Progenitor cell of endocrine pancreas (in vitro differentiated cells): ENCODE measurements around the gene CDKN2D. TPM values are rescaled to one million over a fixed set of nuclear protein-coding genes. Genes with fewer than 3 reads are reported as not detected.
A peak's percentile ranks its signal among the peaks of the same experiment; 100 is the strongest.
"Not testable (repeated sequence)": the region's sequence is repeated elsewhere in the genome, so short reads cannot be mapped to it uniquely, and the experiment has no call there.

ENCODE experiments used
- DNase-seq: peaks from one replicate; pipeline ENCODE4 v3.0.0; 2021; ENCODE audit warnings: low spot score; ENCODE audit not compliant: unreplicated experiment
- H3K27ac Mint-ChIP-seq: 2 replicates; pipeline ENCODE4 v1.8.0; 2021; ENCODE audit warnings: mild to moderate bottlenecking, moderate library complexity, mixed read lengths
- H3K27me3 Mint-ChIP-seq: 2 replicates; pipeline ENCODE4 v1.8.0; 2021; ENCODE audit warnings: mixed read lengths
- H3K36me3 Mint-ChIP-seq: 2 replicates; pipeline ENCODE4 v1.8.0; 2022; ENCODE audit warnings: mixed read lengths; ENCODE audit not compliant: insufficient read depth
- H3K4me1 Mint-ChIP-seq: 2 replicates; pipeline ENCODE4 v1.8.0; 2021; ENCODE audit warnings: low read depth, mixed read lengths
- H3K4me3 Mint-ChIP-seq: 2 replicates; pipeline ENCODE4 v1.8.0; 2021; ENCODE audit warnings: low read depth, mild to moderate bottlenecking, moderate library complexity, mixed read lengths
- H3K9me3 Mint-ChIP-seq: 2 replicates; pipeline ENCODE4 v1.8.0; 2021; ENCODE audit warnings: low read depth, mixed read lengths
- CTCF ChIP-seq: fragments of 200-600 bp; sonication (generic); IDR thresholded peaks from one replicate; pipeline ENCODE4 v1.5.0; 2021; ENCODE audit warnings: antibody characterized with exemption, mild to moderate bottlenecking; ENCODE audit not compliant: unreplicated experiment
- total RNA-seq: library from RNA; stranded (reverse); gene quantifications from 2 replicates; pipeline ENCODE4 v1.2.1, GENCODE V29; 2021

CDKN2D gene
- total RNA-seq, 1 donor from 2014 or later: 4.2 TPM

GRCh38 chr19:10543420-10544241 is 25.1 kb downstream of the CDKN2D start, which contains the start of gene ATG4D:
TSS of gene ATG4D (plus strand) at chr19:10543904. CDS start at chr19:10544091, 187 bp downstream.
- Mint-ChIP-seq H3K36me3 (peaks cover 2% of the 10 kb centered on the region), H3K9me3 (no peaks in the 10 kb centered on the region), H3K27me3 (peaks cover 4% of the 10 kb centered on the region), H3K27ac (peak within 1 kb of the TSS; percentile 95), H3K4me3 (peak within 1 kb of the TSS; percentile 82), H3K4me1 (peaks cover 4% of the 10 kb centered on the region)
- no peak for TF ChIP-seq CTCF
- peak; percentile 88 for DNase-seq

GRCh38 chr19:10543059-10543419 is 25.7 kb downstream of the CDKN2D start:
- peak overlapping the region; percentile 95 for H3K27ac Mint-ChIP-seq
- TF ChIP-seq CTCF: no peak
- H3K27me3 Mint-ChIP-seq: peaks cover 8% of the 10 kb centered on the region
- no peak for DNase-seq
- no peaks in the 10 kb centered on the region for H3K36me3 Mint-ChIP-seq
- peak overlapping the region; percentile 79 for H3K4me3 Mint-ChIP-seq
- H3K9me3 Mint-ChIP-seq: no peaks in the 10 kb centered on the region
- peaks cover 4% of the 10 kb centered on the region for H3K4me1 Mint-ChIP-seq

GRCh38 chr19:10539016-10539415 is 29.8 kb downstream of the CDKN2D start:
- not testable (repeated sequence) for H3K4me3 Mint-ChIP-seq, H3K36me3 Mint-ChIP-seq, DNase-seq, H3K4me1 Mint-ChIP-seq, H3K9me3 Mint-ChIP-seq, H3K27ac Mint-ChIP-seq
- H3K27me3 Mint-ChIP-seq: peaks cover 11% of the 10 kb centered on the region

GRCh38 chr19:10538204-10538983 is 30.4 kb downstream of the CDKN2D start:
- TF ChIP-seq CTCF: no peak
- Mint-ChIP-seq H3K27ac (no peak overlapping the region), H3K36me3 (no peaks in the 10 kb centered on the region), H3K4me3 (no peak overlapping the region), H3K9me3 (no peaks in the 10 kb centered on the region), H3K27me3 (peaks cover 14% of the 10 kb centered on the region), H3K4me1 (peaks cover 2% of the 10 kb centered on the region)
- no peak for DNase-seq

GRCh38 chr19:10537668-10538067 is 31.1 kb downstream of the CDKN2D start:
- Mint-ChIP-seq H3K4me3 (no peak overlapping the region), H3K4me1 (no peaks in the 10 kb centered on the region), H3K27ac (no peak overlapping the region), H3K27me3 (peaks cover 14% of the 10 kb centered on the region), H3K36me3 (no peaks in the 10 kb centered on the region), H3K9me3 (no peaks in the 10 kb centered on the region)
- TF ChIP-seq CTCF: no peak
- DNase-seq: no peak
